ENCODE results near the gene ZDHHC11B.

Gene ZDHHC11B

DNA sequence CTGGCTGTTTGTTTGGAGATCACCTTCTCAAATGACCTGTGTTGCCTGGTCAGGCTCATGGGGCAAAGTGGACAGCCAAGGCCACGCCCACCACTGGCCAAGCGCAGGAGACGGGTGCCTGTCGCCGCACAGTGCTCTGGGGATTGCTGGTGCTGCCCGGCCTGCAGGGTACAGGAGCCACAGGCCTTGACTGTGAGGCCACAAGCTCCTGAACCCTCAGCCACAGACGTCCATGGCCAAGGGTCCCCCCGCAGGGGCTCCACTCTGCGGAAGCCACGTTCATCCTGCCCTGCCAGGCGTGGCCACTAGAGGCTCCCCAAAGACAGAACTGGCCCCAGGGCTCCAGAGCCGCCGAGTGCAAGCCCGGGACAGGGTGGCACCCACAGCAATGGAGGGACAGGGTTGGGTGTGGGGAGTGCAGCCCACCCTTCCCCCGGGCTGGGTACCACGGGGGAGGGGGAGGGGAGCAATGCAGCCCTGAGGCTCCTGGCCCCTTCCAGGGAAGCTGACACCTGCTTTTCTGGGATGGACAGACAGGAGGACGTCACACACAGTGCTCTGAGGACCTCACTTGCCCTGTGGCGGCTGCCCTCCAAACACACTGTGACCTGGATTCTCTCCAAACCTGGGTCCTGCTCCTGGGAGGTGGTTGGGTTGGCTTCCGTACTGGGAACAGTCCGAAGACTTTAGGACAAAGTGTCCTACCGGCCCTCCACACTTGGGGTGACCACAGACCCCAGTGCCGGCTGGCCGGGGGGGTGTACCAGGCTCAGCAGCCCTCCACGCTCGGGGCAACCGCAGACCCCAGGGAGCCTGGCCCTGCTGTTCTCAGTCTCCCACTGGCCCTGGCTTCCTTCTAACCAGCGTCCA lies 112.8 kb downstream of the ZDHHC11B start:
- peak; percentile 63 for DNase-seq

DNA sequence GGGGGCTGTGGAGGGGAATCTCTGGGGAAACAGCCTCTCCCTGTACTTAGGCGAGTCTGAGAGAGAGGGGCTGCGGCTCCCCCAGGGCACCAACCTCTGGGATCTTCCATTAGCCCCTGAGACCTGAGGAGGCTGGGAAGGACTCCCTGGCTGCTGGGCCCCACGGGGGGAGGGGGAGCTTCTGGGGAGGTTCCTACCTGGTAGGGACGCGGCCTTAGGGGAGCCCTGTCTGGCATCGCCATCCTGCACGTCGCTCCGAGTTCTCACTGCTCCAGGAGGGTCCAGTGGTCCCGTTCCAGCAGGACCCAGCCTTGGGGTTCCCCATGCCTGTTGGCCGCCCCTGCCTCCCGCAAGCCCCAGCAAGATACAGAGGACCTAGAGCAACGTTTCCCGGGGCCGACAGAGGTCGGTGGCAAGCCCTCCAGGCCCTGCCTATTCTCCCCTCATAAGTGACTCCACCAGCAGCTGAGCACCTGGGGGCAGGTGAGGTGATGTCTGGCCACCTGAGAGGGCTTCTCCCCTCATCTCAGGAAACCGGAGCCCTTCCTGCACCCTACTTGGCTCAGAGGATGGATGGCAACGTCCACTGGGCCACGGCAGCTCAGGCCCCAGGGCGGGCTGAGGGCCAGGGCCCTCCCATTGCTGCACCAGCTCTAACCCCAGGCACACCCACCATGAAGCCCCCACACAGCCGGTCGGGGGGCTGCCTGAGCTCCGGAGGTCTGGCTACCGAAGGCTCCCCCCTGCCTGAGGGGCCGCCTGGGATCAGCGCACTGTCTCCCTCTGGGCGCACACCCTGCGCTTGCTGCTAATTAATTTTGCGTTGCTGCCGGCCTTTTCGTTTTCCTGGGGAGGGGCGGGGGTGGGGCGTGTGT lies 113.9 kb downstream of the ZDHHC11B start:
- no peak for DNase-seq

DNA sequence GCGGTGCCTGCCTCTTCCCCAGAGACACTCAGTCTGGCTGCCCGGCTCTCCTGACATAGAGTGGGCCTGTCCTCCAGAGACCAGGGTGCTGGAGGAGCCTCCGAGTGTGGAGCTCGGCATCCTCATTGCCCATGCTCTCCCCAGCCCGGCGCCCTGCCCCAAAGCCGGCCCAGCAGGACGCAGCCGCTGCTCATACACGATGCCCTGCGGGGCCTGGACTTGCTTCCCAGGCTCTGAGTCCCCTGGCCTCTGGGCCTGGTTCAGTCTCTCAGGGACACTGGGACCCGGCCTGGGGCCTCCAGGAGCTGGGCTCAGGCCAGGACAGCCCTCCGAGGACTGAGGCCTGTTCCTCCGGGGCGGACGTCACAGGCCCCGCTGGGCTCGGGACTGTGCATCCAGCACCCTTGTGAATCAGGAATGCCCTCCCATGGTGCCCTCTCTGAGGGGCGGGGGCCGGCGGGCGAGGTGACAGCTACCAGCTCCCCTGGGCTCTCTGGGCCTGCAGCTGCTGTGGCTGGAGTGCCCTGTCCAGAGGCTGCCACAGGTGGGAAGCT lies 114.6 kb downstream of the ZDHHC11B start:
- DNase-seq: no peak

DNA sequence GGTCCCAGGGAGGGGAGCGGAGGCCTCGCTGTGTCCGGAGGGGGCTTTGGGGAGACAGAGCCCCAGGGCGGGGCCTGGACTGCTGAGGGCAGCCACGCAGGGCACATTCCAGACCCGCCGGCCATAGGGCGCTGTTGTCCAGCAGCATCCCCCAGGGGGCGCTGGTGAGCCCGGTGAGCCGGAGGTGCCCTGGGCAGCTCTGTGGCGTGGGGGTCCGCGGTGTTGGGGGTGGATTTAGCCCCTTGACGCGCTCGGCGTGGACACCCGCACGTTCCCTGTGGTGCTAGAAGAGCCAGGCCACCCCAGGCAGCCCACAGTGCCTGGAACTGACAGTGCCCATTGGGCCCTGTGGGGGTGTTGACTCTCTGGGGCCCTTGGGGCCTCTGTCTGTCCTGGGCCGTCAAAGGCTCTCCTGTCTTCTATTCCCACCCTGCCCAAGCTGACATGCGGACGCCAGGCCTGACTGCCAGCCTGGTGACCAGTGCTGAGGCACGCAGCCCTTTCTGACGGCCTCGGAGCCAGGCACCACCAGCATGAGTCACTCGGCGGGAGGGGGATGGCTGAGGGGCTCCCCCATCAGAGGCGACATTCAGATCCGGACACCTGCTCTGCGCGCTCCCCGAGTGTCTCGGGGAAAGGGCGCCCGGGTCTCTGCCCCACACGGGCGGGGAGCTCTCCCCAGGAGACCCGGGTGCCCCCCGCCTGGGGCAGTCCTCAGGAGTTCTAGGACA lies 115.3 kb downstream of the ZDHHC11B start:
- DNase-seq: no peak

DNA sequence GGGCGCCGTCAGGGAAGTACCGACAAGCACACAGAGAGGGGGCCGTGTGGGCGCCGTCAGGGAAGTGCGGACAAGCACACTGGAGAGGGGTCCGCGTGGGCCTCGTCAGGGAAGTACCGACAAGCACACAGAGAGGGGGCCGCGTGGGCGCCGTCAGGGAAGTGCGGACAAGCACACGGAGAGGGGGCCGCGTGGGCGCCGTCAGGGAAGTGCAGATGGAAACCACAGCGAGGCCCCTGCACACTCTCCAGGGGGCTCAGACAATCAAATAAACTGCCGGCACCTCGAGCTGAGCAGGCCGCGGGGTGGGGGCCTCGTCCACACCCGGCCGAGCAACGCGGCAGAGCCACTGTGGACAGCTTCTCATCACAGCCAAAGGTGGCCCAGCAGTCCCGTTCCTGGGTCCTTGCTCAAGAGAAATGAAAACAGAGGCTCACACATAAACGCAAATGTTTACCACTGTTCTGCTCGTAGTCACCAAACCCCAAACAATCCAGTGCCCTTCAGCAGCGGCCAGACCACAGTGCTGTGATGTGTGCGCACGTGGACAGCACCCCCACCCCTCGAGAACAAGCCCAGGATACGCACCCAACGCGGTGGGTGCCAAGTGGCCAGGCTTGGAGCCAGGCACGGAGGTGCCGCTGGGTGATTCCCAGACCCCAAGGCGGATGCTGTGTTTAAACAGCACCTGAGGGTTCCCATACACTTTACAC lies 116.1 kb downstream of the ZDHHC11B start:
- DNase-seq: no peak

DNA sequence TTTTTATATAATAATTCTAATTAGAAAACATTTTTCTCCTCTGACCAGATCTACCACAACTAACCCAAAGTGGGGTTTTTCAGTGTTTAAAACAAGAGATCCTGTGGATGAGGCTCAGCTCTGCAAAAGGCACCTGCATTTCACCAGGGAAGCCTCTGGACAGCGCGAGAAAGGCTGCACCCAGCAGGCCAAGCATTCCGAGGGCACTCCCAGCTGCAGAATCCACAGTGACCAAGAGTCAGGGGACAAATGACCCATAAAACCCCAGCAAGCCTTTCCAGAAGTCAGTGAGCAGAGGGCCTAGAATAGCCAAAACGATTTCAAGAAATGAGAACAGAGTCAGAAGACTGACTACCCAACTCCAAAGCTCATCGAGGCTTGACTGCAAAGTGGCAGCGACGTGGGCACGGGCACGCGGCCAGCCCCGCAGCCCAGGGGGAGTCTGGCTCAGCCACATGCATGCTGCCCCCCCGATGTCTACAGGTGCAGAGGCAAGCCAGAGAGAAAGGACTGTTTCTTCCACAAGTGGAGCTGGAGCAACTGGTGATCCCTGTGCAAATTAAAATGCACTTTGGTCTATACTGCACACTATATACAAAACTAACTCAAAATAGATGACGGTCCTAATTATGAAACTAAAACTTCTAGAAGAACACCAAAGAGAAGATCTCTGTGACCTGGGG lies 117.6 kb downstream of the ZDHHC11B start:
- DNase-seq: no peak

DNA sequence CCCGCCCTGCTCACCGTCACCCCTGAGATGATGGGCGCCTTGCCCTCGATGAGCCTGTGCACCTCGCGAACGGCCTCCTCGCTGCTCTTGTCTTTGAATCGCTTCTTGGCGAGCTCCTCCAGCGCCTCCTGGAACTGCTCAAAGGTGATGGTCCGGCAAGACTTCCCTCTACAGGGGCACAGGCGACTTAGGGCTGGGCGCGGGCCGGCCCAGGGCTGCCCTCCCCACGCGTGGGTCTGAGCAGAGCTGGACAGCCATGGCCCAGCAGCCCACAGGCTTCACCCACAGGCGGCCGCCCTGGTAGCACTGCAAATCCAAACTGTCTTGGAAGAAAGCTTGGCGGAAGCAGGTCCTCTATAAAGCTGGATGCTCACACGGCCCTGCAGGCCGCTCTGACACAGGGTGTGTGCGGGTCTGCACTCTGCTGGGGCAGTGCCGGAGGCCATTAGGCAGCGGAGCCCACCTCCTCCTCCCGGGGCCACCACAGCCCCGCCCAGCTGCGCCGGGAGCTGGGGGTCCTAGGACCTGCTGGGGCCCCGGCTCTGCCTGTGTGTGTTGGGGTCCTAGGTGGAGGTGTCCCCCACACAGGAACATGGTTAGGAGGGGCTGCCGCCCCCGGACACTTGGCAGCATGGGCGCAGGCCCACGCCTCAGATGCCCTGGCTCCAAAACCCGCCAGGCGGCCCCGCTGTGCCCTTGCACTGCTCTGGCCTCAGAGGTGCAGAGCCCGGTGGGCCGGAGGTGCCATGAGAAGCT lies 118.4 kb downstream of the ZDHHC11B start:
- no peak for DNase-seq

DNA sequence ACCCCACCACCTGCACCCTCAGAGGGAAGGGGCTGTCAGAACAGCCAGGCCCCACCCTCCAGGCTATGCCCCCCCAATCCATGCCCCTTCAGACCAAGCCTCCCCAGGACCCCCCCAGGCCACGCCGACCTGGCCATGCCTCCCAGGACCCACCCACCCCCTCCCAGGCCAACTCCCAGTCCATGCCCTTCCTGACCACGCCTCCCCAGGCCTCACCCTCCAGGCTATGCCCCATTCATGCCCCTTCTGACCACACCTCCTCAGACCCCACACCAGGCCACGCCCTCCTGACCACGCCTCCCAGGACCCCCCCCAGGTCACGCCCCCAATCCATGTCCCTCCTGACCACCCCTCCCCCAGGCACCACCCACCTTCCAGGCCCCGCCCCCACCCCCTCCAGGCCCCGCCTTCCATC lies 119.0 kb downstream of the ZDHHC11B start:
- DNase-seq: no peak

DNA sequence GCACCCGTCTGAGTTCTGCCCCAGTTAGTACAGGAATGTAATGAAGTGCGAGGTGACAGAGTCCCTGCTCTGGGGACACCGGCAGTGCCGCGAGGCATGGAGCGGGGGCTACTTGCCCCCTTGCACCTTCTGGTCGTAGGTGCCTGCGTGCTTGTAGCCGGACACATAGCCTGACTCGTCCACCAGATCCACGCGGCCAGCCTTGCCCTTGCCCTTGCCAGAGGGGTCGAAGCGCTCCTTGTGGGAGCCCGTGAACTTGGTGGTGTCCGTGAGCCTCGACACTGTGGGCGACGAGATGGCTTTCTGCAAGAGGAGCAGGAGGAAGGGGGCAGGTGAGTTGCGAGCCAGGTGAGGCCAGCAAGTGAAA lies 119.6 kb downstream of the ZDHHC11B start:
- no peak for DNase-seq

DNA sequence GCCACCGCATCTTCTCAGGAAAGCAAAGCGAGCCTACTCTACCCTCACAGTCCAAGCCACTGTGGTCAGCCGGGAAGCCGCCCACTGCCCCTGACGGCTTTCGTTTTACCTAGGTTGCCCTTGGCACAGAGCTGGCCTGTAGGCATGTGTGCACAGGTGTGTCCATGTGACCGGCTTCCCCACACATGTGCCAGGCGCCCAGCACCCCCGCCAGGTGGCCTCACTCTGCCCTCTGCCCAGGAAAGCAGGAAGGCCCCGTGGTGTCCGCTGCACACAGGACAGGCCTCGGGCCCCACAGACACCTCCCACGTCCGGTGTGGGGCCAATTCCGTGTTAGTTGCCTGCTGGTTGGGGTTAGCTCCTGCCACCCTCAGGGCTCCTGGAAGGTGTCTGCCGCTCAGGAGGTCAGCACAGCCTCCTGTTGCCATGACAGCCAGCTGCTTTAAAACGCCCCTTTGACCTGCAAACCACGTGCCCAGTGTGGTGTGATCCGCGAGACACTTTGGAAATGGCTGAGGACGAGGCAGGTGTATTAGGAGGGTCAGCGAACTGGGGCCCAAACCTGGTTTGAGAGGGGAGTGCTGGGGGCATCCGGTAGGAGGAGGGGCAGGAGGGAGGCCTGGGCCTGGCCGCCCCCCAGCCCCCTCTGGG lies 120.1 kb downstream of the ZDHHC11B start:
- no peak for DNase-seq

DNA sequence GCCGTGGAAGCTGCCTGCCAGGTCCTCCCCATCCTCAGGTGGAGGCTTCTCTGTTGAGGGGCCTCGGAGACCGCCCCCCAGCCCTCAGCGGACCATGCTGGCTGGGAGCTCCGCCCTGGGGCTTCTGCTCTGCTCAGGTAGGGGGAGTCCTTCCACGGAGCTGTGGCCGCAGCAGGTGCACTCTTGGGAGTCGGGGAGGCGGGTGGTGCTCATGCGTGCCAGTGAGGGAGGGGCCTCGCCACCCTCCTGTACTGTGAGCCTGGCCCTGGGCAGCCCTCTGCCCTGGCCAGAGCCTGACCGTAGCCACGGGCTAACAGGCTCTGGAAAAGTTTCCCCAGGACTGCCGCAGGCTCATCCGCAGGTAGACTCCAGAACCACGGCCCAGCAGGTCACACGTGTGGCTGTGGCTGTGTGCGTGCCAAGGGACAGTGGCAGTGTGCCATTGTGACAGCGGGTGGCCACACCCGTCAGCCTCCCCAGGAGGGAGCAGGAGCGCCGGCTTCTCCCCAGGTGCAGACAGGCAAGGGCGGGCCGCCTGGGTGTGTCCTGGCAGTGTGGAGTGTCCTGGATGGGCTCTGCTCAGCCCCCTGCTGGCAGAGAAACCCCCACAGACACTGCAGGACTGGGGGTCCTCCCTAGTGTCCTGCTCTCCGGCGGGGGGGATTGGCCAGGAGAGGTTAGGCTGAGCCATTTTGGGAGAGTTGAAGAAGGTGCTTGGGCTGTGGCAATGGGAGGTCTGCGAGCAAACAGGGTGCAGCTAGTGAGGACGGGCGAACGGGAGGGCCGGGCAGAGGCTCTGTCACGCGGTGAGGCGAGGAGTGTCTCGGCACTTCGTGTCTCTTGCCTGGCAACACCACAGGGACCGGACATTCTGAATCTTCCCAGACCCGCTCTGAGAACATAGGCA lies 120.8 kb downstream of the ZDHHC11B start:
- no peak for DNase-seq

DNA sequence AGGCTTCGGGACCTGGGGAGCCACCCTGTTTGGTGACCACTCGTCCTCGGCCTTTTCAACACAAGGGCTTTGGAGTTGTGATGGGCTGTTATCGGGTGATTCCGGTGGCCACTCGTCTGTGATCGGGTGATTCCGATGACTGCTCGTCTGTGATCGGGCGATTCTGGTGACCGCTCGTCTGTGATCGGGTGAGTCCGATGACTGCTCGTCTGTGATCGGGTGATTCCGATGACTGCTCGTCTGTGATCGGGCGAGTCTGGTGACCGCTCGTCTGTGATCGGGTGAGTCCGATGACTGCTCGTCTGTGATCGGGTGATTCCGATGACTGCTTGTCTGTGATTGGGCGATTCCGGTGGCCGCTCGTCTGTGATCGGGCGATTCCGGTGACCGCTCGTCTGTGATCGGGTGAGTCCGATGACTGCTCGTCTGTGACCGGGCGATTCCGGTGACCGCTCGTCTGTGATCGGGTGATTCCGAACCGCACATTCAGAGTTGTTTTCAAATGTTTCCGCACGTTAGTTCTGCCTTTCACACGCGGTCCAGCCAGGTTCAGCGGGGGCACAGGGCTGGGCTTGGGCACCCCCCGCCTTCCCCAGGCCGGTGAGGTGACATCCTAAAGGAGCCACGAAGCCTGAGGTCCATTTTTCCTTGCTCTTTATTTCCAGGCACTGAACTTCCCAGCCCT lies 121.6 kb downstream of the ZDHHC11B start:
- no peak for DNase-seq

DNA sequence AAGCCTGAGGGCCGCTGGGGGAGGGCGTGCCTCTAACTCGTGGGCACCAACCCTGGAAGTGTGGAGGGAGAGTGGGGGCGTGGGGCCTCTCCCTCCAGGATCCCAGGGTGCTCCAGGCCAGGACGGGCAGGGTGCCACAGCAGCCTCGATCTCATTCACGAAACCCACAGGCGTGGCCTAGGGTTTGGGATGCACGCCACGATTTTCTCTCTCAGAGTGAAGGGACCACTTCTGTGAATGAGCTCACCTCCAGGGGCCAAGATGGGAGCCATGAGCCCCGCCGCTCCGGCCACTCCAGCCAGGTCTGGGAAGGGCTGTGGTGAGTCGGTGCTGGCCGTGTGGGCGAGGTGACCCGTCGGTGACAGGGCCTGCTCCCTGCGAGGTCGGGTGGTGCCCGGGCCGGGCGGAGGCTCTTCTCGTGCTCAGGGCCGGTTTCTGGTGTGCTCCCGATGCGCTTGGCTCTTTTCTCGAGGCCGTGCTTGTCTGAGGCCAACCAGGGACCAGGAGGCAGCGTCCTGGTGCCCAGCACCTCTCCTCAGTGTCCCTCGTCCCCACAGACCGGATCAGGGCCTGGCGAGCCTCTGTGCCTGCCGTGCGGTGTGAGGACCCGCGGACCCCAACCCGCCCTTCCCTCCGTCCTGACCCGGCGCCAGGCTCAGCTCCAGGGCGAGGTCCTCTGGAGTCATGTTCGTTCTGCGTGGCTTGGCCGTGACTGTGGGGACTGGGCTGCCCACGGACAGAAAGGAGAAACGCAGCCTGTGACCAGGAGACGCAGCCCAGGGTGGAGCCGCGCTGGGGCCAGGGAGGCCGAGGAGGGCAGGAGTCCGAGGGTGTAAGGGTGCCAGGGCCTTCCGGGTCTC lies 122.4 kb downstream of the ZDHHC11B start:
- DNase-seq: no peak

DNA sequence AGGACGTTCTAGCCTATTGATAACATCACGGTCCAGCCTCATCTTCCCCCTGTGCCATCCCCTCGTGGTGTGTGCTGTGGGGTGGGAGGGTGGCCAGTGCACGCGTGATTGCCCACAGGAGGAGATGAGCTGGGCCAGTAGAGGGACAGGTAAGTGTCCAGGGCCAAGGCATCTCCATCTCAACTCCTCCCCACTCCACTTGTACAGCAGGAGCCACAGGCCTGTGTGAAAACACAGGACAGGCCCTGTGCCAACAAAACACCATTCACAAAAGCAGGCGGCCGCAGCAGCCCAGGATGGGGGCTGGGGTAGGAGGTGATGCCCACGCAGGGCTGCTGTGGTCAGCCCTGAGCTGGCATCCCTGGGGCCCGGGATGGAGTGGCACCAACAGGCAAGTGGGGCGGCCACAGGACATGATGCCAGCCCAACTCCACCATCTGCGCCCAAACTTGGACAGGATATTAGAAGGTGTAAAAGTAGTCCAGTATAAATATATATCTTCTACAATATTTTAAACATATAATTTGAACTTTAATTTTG lies 124.0 kb downstream of the ZDHHC11B start:
- DNase-seq: no peak

Data from stimulated activated naive CD4-positive, alpha-beta T cell treated with Interleukin-2 at 50 U/mL for 16 hours (primary cell).